Colonic mucosa (tissue), 4 donors: Measurements from ENCODE around the gene LARP1. TPM values are rescaled to one million over a fixed set of nuclear protein-coding genes. Genes with fewer than 3 reads are reported as not detected.
"Not testable (repeated sequence)": the region's sequence is repeated elsewhere in the genome, so short reads cannot be mapped to it uniquely, and the experiment has no call there.

Experiments used
- DNase-seq: peaks from one replicate; pipeline ENCODE4 v3.0.0-alpha.2; 2020
- H3K27ac ChIP-seq: fragments of 200-600 bp; one replicate; pipeline ENCODE4 v1.8.0; 2021
- H3K27me3 ChIP-seq: fragments of 200-600 bp; one replicate; pipeline ENCODE4 v1.8.0; 2021
- H3K36me3 ChIP-seq: fragments of 200-600 bp; one replicate; pipeline ENCODE4 v1.8.0; 2021
- H3K4me1 ChIP-seq: fragments of 200-600 bp; one replicate; pipeline ENCODE4 v1.8.0; 2021; ENCODE audit warnings: mild to moderate bottlenecking
- H3K4me3 ChIP-seq: fragments of 200-600 bp; one replicate; pipeline ENCODE4 v1.8.0; 2021
- H3K9ac ChIP-seq, 2 donors: one replicate each; pipeline ENCODE4 v1.7.0; 2013; ENCODE audit warnings: control low read depth in 2 of 2, low read depth in 2 of 2, low read length in 2 of 2
- H3K9me3 ChIP-seq: fragments of 200-600 bp; one replicate; pipeline ENCODE4 v1.8.0; 2021
- intact Hi-C: fragments of 100-400 bp; cut with DNase I; formaldehyde crosslinking; loops from one replicate; pipeline ENCODE4 v1.14.1; 2022
- total RNA-seq, 2 donors: library from RNA; stranded (reverse); fragmentation: NEBNext Ultra II Directional in 1 of 2; extraction: Animal tissue kit (Norgen Biotek cat#: 25700) in 1 of 2; gene quantifications; one replicate each; pipeline ENCODE4 v1.2.1, GENCODE V29; 2021
- TF ChIP-seq, protein P1 (sequence below): fragments of 200-600 bp; IDR thresholded peaks from one replicate; pipeline ENCODE4 v1.8.0; 2022; ENCODE audit warnings: antibody characterized with exemption, mild to moderate bottlenecking
- donor health status: healthy.
- donor health status: DM: no; HTN: no; CAD: no.
- donor health status: DM: no; HTN: no; CAD: no.

LARP1 gene
- total RNA-seq, 2 donors from 2014 or later: 116 to 201 TPM

GRCh38 chr5:154830596-154830995, 75.4 kb downstream of the LARP1 start:
- Histone ChIP-seq H3K4me3 (no peak overlapping the region), H3K36me3 (no peaks in the 10 kb centered on the region), H3K4me1 (no peaks in the 10 kb centered on the region), H3K27me3 (no peaks in the 10 kb centered on the region), H3K9me3 (no peaks in the 10 kb centered on the region), H3K9ac (peak overlapping the region in 1 of 2 donors; percentile 6), H3K27ac (peak overlapping the region; percentile 62)
- intact Hi-C loops: no loop called here
- DNase-seq: no peak
- TF ChIP-seq, protein P1, sequence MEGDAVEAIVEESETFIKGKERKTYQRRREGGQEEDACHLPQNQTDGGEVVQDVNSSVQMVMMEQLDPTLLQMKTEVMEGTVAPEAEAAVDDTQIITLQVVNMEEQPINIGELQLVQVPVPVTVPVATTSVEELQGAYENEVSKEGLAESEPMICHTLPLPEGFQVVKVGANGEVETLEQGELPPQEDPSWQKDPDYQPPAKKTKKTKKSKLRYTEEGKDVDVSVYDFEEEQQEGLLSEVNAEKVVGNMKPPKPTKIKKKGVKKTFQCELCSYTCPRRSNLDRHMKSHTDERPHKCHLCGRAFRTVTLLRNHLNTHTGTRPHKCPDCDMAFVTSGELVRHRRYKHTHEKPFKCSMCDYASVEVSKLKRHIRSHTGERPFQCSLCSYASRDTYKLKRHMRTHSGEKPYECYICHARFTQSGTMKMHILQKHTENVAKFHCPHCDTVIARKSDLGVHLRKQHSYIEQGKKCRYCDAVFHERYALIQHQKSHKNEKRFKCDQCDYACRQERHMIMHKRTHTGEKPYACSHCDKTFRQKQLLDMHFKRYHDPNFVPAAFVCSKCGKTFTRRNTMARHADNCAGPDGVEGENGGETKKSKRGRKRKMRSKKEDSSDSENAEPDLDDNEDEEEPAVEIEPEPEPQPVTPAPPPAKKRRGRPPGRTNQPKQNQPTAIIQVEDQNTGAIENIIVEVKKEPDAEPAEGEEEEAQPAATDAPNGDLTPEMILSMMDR: no peak

DNA sequence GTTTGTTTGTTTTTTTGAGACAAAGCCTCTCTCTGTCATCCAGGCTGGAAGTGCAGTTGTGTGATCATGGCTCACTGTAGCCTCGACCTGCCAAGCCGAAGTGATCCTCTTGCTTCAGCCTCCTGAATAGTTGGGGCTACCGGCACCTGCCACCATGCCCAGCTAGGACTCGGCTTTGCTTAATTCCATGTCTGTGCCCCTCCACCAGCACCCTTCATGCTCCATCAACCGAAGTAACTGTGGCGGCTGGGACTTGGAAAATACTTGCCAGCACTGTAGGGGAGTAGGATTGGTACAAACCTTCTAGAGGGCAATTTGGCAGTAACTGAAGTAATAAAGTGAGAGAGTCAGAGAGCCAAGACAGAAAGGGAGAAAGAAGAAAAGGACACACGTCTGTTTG, 76.3 kb downstream of the LARP1 start:
- H3K9ac ChIP-seq: no peak overlapping the region
- H3K36me3 ChIP-seq: no peaks in the 10 kb centered on the region
- H3K4me3 ChIP-seq: no peak overlapping the region
- no peaks in the 10 kb centered on the region for H3K4me1 ChIP-seq
- H3K27ac ChIP-seq: no peak overlapping the region
- intact Hi-C loops: no loop called here
- TF ChIP-seq, protein P1: no peak
- DNase-seq: no peak
- H3K9me3 ChIP-seq: no peaks in the 10 kb centered on the region
- no peaks in the 10 kb centered on the region for H3K27me3 ChIP-seq

DNA sequence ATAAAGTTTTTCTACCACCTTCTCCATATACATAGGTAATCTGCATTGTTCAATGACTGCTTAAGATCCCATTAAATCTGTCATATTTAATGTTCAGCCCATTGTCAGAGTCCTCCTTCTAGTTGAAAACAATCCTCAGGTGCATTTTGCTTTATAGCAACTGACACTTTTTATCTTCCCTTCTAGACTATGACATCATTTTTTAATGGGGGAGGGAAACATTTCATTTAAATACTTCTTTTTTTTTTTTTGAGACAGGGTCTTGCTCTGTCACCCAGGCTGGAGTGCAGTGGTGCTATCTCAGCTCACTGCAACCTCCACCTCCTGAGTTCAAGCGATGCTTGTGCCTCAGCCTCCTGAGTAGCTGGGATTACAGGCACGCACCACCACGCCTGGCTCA, 77.6 kb downstream of the LARP1 start:
- H3K9me3 ChIP-seq, intact Hi-C loops, DNase-seq, H3K9ac ChIP-seq, H3K36me3 ChIP-seq, H3K4me1 ChIP-seq, H3K4me3 ChIP-seq, H3K27me3 ChIP-seq, H3K27ac ChIP-seq: not testable (repeated sequence)

GRCh38 chr5:154834053-154834452, 78.9 kb downstream of the LARP1 start:
- Histone ChIP-seq H3K4me1 (peaks cover 8% of the 10 kb centered on the region), H3K9me3 (no peaks in the 10 kb centered on the region), H3K27me3 (no peaks in the 10 kb centered on the region), H3K4me3 (no peak overlapping the region), H3K27ac (peak overlapping the region; percentile 76), H3K9ac (no peak overlapping the region), H3K36me3 (no peaks in the 10 kb centered on the region)
- intact Hi-C loops: no loop called here
- no peak for DNase-seq
- TF ChIP-seq, protein P1: no peak

DNA sequence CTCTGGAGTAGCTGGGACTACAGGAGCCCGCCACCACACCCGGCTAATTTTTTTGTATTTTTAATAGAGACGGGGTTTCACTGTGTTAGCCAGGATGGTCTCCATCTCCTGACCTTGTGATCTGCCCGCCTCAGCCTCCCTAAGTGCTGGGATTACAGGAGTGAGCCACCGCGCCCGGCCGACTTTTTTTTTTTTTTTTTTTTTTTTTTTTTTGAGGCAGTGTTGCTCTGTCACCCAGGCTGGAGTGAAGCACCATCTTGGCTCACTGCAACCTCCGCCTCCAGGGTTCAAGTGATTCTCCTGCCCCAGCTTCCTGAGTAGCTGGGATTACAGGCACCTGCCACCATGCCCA, 80.5 kb downstream of the LARP1 start:
- H3K27ac ChIP-seq, DNase-seq, H3K4me1 ChIP-seq, H3K36me3 ChIP-seq, intact Hi-C loops, H3K9ac ChIP-seq, H3K27me3 ChIP-seq, H3K4me3 ChIP-seq, H3K9me3 ChIP-seq: not testable (repeated sequence)

DNA sequence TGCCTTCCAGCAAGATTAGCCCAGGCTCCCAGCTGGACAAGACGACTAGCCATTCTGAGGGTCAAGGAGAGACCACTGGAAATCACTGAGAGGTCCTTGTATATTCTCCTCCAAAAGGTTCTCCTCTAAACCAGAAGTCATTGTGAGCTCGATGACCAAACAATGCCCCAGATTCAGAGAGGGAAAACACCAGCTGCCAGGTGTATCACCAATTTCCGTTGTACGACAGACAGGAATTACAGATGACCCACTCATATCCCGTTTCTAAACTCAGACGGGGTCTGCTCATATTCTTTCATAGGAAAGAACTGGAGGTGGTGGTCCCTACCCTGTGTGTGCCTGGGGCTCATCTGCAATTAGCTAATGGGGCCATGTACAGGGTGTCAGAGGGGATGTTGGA, 81.0 kb downstream of the LARP1 start:
- Histone ChIP-seq H3K4me3 (no peak overlapping the region), H3K4me1 (peaks cover 8% of the 10 kb centered on the region), H3K9me3 (no peaks in the 10 kb centered on the region), H3K27ac (no peak overlapping the region), H3K36me3 (no peaks in the 10 kb centered on the region), H3K27me3 (no peaks in the 10 kb centered on the region), H3K9ac (no peak overlapping the region)
- TF ChIP-seq, protein P1: no peak
- no peak for DNase-seq
- intact Hi-C loops: no loop called here
